H1 (cell line): ENCODE measurements around the gene SPARCL1. TPM values are rescaled to one million over a fixed set of nuclear protein-coding genes. Genes with fewer than 3 reads are reported as not detected.

Experiments
- CTCF ChIA-PET: fragments of 300-600 bp; sonication (Branson Sonifier 250); formaldehyde crosslinking; loops from one replicate; lab custom pipeline; 2021; ENCODE audit not compliant: partially characterized antibody; lab: Charles Lee
- POLR2A ChIA-PET: fragments of 300-600 bp; sonication (Branson Sonifier 250); formaldehyde crosslinking; loops from one replicate; lab custom pipeline; 2021; ENCODE audit warnings: inconsistent platforms; ENCODE audit not compliant: partially characterized antibody; lab: Charles Lee
- DNase-seq, 2 experiments: peaks; one replicate each; pipeline versions ENCODE4 v3.0.0 to v3.0.0-alpha.2; 2010 to 2022; ENCODE audit warnings: low spot score in 2 of 2, low read depth in 1 of 2, mixed read lengths in 1 of 2
- FAIRE-seq: peaks from 2 replicates; lab custom pipeline; 2011; peaks lifted over from hg19 to GRCh38; lab: Jason Lieb, UNC
- H2AFZ ChIP-seq: 2 replicates; pipeline ENCODE4 v1.8.1; 2012; ENCODE audit warnings: low read length, inconsistent platforms
- H2AK5ac ChIP-seq: 2 replicates; pipeline ENCODE4 v1.6.1; 2013; ENCODE audit warnings: low read depth, low read length
- H2BK120ac ChIP-seq: replicated peaks from 2 replicates; pipeline ENCODE3; 2013; ENCODE audit warnings: low read depth, low read length, inconsistent platforms
- H2BK12ac ChIP-seq: 2 replicates; pipeline ENCODE4 v1.6.1; 2013; ENCODE audit warnings: low read depth, low read length
- H2BK15ac ChIP-seq: 2 replicates; pipeline ENCODE4 v1.6.1; 2013; ENCODE audit warnings: low read length
- H2BK20ac ChIP-seq: 2 replicates; pipeline ENCODE4 v1.6.1; 2013; ENCODE audit warnings: low read length
- H2BK5ac ChIP-seq: 2 replicates; pipeline ENCODE4 v1.6.1; 2013; ENCODE audit warnings: low read depth, low read length
- H3K14ac ChIP-seq: 2 replicates; pipeline ENCODE4 v1.6.1; 2013; ENCODE audit warnings: inconsistent platforms; ENCODE audit not compliant: insufficient read length
- H3K18ac ChIP-seq: 2 replicates; pipeline ENCODE4 v1.6.1; 2013; ENCODE audit warnings: low read length; ENCODE audit errors: extremely low read depth
- H3K23ac ChIP-seq: 2 replicates; pipeline ENCODE4 v1.6.1; 2013; ENCODE audit warnings: inconsistent platforms; ENCODE audit not compliant: insufficient read length
- H3K23me2 ChIP-seq: 2 replicates; pipeline ENCODE4 v1.6.1; 2013; ENCODE audit warnings: low read depth, low read length
- H3K27ac ChIP-seq: 2 replicates; pipeline ENCODE4 v1.6.1; 2011; ENCODE audit warnings: low read depth, low read length, inconsistent platforms
- H3K27me3 ChIP-seq, 4 experiments: replicated peaks in 1 of 4; 1 replicate in 1 of 4; 2 replicates in 3 of 4; pipeline versions ENCODE4 v1.6.1 to v1.8.1; 2011 to 2013; ENCODE audit warnings: low read length in 3 of 4, mild to moderate bottlenecking in 3 of 4, inconsistent platforms in 2 of 4, mixed read lengths in 2 of 4, moderate library complexity in 1 of 4; ENCODE audit not compliant: control insufficient read depth in 3 of 4, insufficient read depth in 3 of 4; ENCODE audit errors: extremely low read depth in 1 of 4
- H3K36me3 ChIP-seq, 4 experiments: 2 replicates each; pipeline versions ENCODE4 v1.6.1 to v1.8.1; 2011 to 2013; ENCODE audit warnings: mild to moderate bottlenecking in 4 of 4, low read length in 3 of 4, moderate library complexity in 2 of 4, control low read depth in 1 of 4, inconsistent platforms in 1 of 4; ENCODE audit not compliant: insufficient read depth in 4 of 4, control insufficient read depth in 2 of 4
- H3K4ac ChIP-seq: replicated peaks from 2 replicates; pipeline ENCODE3; 2013; ENCODE audit warnings: low read length, low read depth, mixed read lengths, inconsistent platforms; ENCODE audit not compliant: insufficient read length
- H3K4me1 ChIP-seq, 4 experiments: replicated peaks in 1 of 4; 1 replicate in 1 of 4; 2 replicates in 3 of 4; pipeline versions ENCODE4 v1.6.1 to v1.8.1; 2011 to 2013; ENCODE audit warnings: low read length in 3 of 4, inconsistent platforms in 2 of 4, mixed read lengths in 1 of 4; ENCODE audit not compliant: insufficient read depth in 4 of 4, control insufficient read depth in 3 of 4
- H3K4me2 ChIP-seq, 2 experiments: 2 replicates each; pipeline versions ENCODE4 v1.6.1 to v1.8.1; 2011 to 2013; ENCODE audit warnings: low read depth in 2 of 2, low read length in 2 of 2, control low read depth in 1 of 2, inconsistent platforms in 1 of 2, mild to moderate bottlenecking in 1 of 2; ENCODE audit not compliant: insufficient read depth in 1 of 2
- H3K4me3 ChIP-seq, 4 experiments: fragments of 200-600, 300-600 bp in 1 of 4; sonication (generic), shearing (Covaris generic), sonication (Bioruptor Twin) in 1 of 4; 2 replicates each; pipeline versions ENCODE4 v1.5.1 to v1.8.1; 2011 to 2016; ENCODE audit warnings: low read length in 4 of 4, low read depth in 3 of 4, control low read depth in 2 of 4, inconsistent platforms in 2 of 4, mild to moderate bottlenecking in 2 of 4, mixed read lengths in 1 of 4, moderate library complexity in 1 of 4; ENCODE audit not compliant: insufficient read depth in 2 of 4; ENCODE audit errors: extremely low read depth in 1 of 4
- H3K56ac ChIP-seq: replicated peaks from 2 replicates; pipeline ENCODE3; 2013; ENCODE audit warnings: low read depth, mild to moderate bottlenecking, mixed read lengths, low read length, inconsistent platforms; ENCODE audit not compliant: insufficient read length
- H3K79me1 ChIP-seq: 2 replicates; pipeline ENCODE4 v1.6.1; 2013; ENCODE audit warnings: low read depth, low read length, control low read depth
- H3K79me2 ChIP-seq, 2 experiments: 2 replicates each; pipeline versions ENCODE4 v1.6.1 to v1.8.1; 2012 to 2013; ENCODE audit warnings: low read length in 2 of 2, mild to moderate bottlenecking in 2 of 2, inconsistent platforms in 1 of 2; ENCODE audit not compliant: insufficient read depth in 2 of 2, control insufficient read depth in 1 of 2
- H3K9ac ChIP-seq, 4 experiments: replicated peaks in 1 of 4; 1 replicate in 1 of 4; 2 replicates in 3 of 4; pipeline versions ENCODE4 v1.6.1 to v1.8.1; 2011 to 2013; ENCODE audit warnings: low read depth in 3 of 4, low read length in 3 of 4, control low read depth in 2 of 4, mild to moderate bottlenecking in 2 of 4, moderate library complexity in 2 of 4, inconsistent platforms in 1 of 4; ENCODE audit errors: extremely low read depth in 1 of 4
- H3K9me3 ChIP-seq, 2 experiments: 2 replicates each; pipeline versions ENCODE4 v1.6.1 to v1.8.1; 2012 to 2013; ENCODE audit warnings: mild to moderate bottlenecking in 2 of 2, moderate library complexity in 2 of 2, control low read depth in 1 of 2, inconsistent platforms in 1 of 2, low read depth in 1 of 2, low read length in 1 of 2, mixed read lengths in 1 of 2; ENCODE audit not compliant: insufficient read depth in 2 of 2
- H4K20me1 ChIP-seq, 2 experiments: replicated peaks in 1 of 2; 2 replicates each; pipeline versions ENCODE3 to v1.8.1; 2011 to 2013; ENCODE audit warnings: inconsistent platforms in 2 of 2, low read length in 2 of 2, mild to moderate bottlenecking in 1 of 2; ENCODE audit not compliant: insufficient read depth in 2 of 2, control insufficient read depth in 1 of 2
- H4K5ac ChIP-seq: 2 replicates; pipeline ENCODE4 v1.6.1; 2013; ENCODE audit warnings: low read length, low read depth, mixed read lengths, inconsistent platforms; ENCODE audit not compliant: insufficient read length
- H4K8ac ChIP-seq: 2 replicates; pipeline ENCODE4 v1.8.0; 2013; ENCODE audit warnings: mild to moderate bottlenecking, moderate library complexity, low read length, inconsistent platforms; ENCODE audit not compliant: insufficient read depth; ENCODE audit errors: extremely low read depth
- H4K91ac ChIP-seq: replicated peaks from 2 replicates; pipeline ENCODE3; 2013; ENCODE audit warnings: low read length, mixed read lengths, inconsistent platforms; ENCODE audit not compliant: insufficient read length
- ATF3 ChIP-seq: IDR thresholded peaks from 2 replicates; pipeline ENCODE4 v1.6.1; 2011; ENCODE audit warnings: low read depth, mild to moderate bottlenecking, low read length; ENCODE audit not compliant: insufficient read depth
- CHD1 ChIP-seq: IDR thresholded peaks from 2 replicates; pipeline ENCODE4 v1.6.1; 2012; ENCODE audit warnings: low read depth, low read length, improper control_type of control experiment
- CHD2 ChIP-seq: IDR thresholded peaks from 2 replicates; pipeline ENCODE4 v1.6.1; 2012; ENCODE audit warnings: low read length, improper control_type of control experiment
- CREB1 ChIP-seq: IDR thresholded peaks from 2 replicates; pipeline ENCODE4 v1.6.1; 2012; ENCODE audit warnings: inconsistent platforms
- EGR1 ChIP-seq: IDR thresholded peaks from 2 replicates; pipeline ENCODE4 v1.6.1; 2011; ENCODE audit warnings: low read depth, low read length, borderline replicate concordance
- HDAC2 ChIP-seq, 2 experiments: fragments of 300-600 bp in 1 of 2; sonication (generic) in 1 of 2; IDR thresholded peaks; 2 replicates each; pipeline ENCODE4 v1.6.1; 2011 to 2012; ENCODE audit warnings: low read depth in 2 of 2, low read length in 2 of 2, mild to moderate bottlenecking in 2 of 2, moderate library complexity in 2 of 2, borderline replicate concordance in 1 of 2, inconsistent platforms in 1 of 2
- KDM1A ChIP-seq: fragments of 200-600, 300-600 bp; sonication (generic); IDR thresholded peaks from 2 replicates; pipeline ENCODE4 v1.7.1; 2016; ENCODE audit warnings: mild to moderate bottlenecking, low read length, borderline replicate concordance
- RFX5 ChIP-seq: IDR thresholded peaks from 2 replicates; pipeline ENCODE4 v1.6.1; 2011; ENCODE audit warnings: low read depth, low read length, improper control_type of control experiment, borderline replicate concordance
- SIRT6 ChIP-seq: IDR thresholded peaks from one replicate; pipeline ENCODE4 v1.7.1; 2012; ENCODE audit warnings: low read length, inconsistent platforms
- SP4 ChIP-seq: IDR thresholded peaks from 2 replicates; pipeline ENCODE4 v1.6.1; 2012; ENCODE audit warnings: low read length, inconsistent platforms
- TBP ChIP-seq: IDR thresholded peaks from 2 replicates; pipeline ENCODE4 v1.6.1; 2011; ENCODE audit warnings: low read depth, low read length, improper control_type of control experiment
- USF2 ChIP-seq: IDR thresholded peaks from 2 replicates; pipeline ENCODE4 v1.6.1; 2011; ENCODE audit warnings: low read length, improper control_type of control experiment
- WGBS, 2 experiments: shearing (Covaris generic) in 1 of 2; methylation state at CpG; one replicate each; pipeline versions ENCODE4 v1.1.6 to v1.1.7; 2013 to 2015; ENCODE audit warnings: low lambda C conversion rate in 2 of 2, mixed read lengths in 2 of 2, inconsistent platforms in 1 of 2, low coverage in 1 of 2, missing lambda C conversion rate in 1 of 2; ENCODE audit not compliant: insufficient replicate concordance in 2 of 2, insufficient coverage in 1 of 2, insufficient read length in 1 of 2; ENCODE audit errors: extremely low coverage in 1 of 2, missing lambda C conversion rate in 1 of 2; 5-methylcytosine and 5-hydroxymethylcytosine counted together
- polyA plus RNA-seq, 7 experiments: library from polyadenylated mRNA; depleted of rRNA in 3 of 7; stranded (reverse) in 5 of 7; unstranded in 2 of 7; fragments of >200 nt in 5 of 7; fragments of 200-250 nt in 2 of 7; gene quantifications; 1 replicate in 5 of 7; 2 replicates in 1 of 7; 4 replicates in 1 of 7; pipeline versions ENCODE4 v1.2.1 to v1.2.3, GENCODE V29; 2011 to 2013; ENCODE audit warnings: missing spikeins in 2 of 7, mixed read lengths in 2 of 7
- total RNA-seq: library from RNA; stranded (reverse); fragmentation: NEBNext Ultra II Directional; extraction: Animal tissue kit (Norgen Biotek cat#: 25700); gene quantifications from 2 replicates; pipeline ENCODE4 v1.2.1, GENCODE V29; 2021

Gene SPARCL1
- total and polyA plus RNA-seq, 2 of the 8 experiments (the other 6 are each of a cell fraction or from before 2014, with no cell fraction given), result 0.48 to 0.51 TPM

- H3K27ac ChIP-seq, result no peak overlapping the region
- H2BK15ac ChIP-seq, result no peak overlapping the region
- no peak overlapping the region for H3K4ac ChIP-seq
- no peak overlapping the region for H2BK120ac ChIP-seq
- H3K9me3 ChIP-seq, result peaks cover 0 to 11% of the 10 kb centered on the region in 2 experiments; a peak in 1 of 4 replicates
- no peak overlapping the region for H3K18ac ChIP-seq
- no peak for DNase-seq
- no peak overlapping the region for H3K56ac ChIP-seq
- no peak overlapping the region for H2BK5ac ChIP-seq
- H3K27me3 ChIP-seq, result no peaks in the 10 kb centered on the region
- no peak for TF ChIP-seq KDM1A
- no peak for TF ChIP-seq CHD1
- TF ChIP-seq HDAC2 (IDR thresholded peaks at IDR 0.05; ENCODE audit: borderline replicate concordance in 1 of 2, low read depth in 2 of 2, low read length in 2 of 2), result no peak
- TF ChIP-seq RFX5, result no peak
- no peak for TF ChIP-seq EGR1
- no peak for TF ChIP-seq SP4
- TF ChIP-seq ATF3, result no peak
- TF ChIP-seq CHD2, result no peak
- TF ChIP-seq SIRT6, result no peak
- no peak for TF ChIP-seq CREB1
- no peak for TF ChIP-seq USF2
- TF ChIP-seq TBP, result no peak
- TF ChIP-seq, all 59 proteins: peak for 0
- Histone ChIP-seq H3K4me1 (peaks cover 0 to 5% (median 0%) of the 10 kb centered on the region in 4 experiments; a peak in 1 of 7 replicates), H4K20me1 (no peaks in the 10 kb centered on the region), H3K14ac (no peak overlapping the region), H2AK5ac (no peak overlapping the region), H4K5ac (no peak overlapping the region), H3K36me3 (no peaks in the 10 kb centered on the region), H4K8ac (no peak overlapping the region), H4K91ac (no peak overlapping the region), H2BK20ac (no peak overlapping the region), H3K79me1 (no peaks in the 10 kb centered on the region), H3K79me2 (no peaks in the 10 kb centered on the region), H2BK12ac (no peak overlapping the region), H3K4me3 (no peak overlapping the region), H3K23ac (no peak overlapping the region), H3K4me2 (no peak overlapping the region), H3K23me2 (no peaks in the 10 kb centered on the region), H3K9ac (no peak overlapping the region), H2AFZ (no peak overlapping the region)
- WGBS, 2 experiments, result 90% methylated on average over 1 of the region's 1 CpG; no CpG with 5 or more reads in 1 of the 2 experiments
- CTCF ChIA-PET, result interaction anchor here (1.3 to 1.4 kb wide), 2 partner anchors 12 to 316 kb away, joined by 4 read pairs; no protein-coding TSS in a partner anchor
- FAIRE-seq, result no peak
- POLR2A ChIA-PET, result interaction anchor here (0.7 kb wide), 2 partner anchors 22 to 53 kb away, joined by 3 to 4 read pairs; no protein-coding TSS in a partner anchor
These were observed 2.9 kb upstream of the SPARCL1 start for GRCh38 chr4:87532109-87532508.
